Stimulated activated CD4-positive, alpha-beta T cell treated with anti-CD3 and anti-CD28 coated beads, Interleukin-1b, Interleukin-23, amount 100 ng/mL, for 1 hour (primary cell): ENCODE data around the gene HADH.
"Not testable (repeated sequence)": the region's sequence is repeated elsewhere in the genome, so short reads cannot be mapped to it uniquely, and the experiment has no call there.

ENCODE experiments used
- DNase-seq, 2 donors: peaks; one replicate each; pipeline ENCODE4 v3.0.0-alpha.2; 2020; ENCODE audit warnings: low read depth in 2 of 2

HADH gene

DNA sequence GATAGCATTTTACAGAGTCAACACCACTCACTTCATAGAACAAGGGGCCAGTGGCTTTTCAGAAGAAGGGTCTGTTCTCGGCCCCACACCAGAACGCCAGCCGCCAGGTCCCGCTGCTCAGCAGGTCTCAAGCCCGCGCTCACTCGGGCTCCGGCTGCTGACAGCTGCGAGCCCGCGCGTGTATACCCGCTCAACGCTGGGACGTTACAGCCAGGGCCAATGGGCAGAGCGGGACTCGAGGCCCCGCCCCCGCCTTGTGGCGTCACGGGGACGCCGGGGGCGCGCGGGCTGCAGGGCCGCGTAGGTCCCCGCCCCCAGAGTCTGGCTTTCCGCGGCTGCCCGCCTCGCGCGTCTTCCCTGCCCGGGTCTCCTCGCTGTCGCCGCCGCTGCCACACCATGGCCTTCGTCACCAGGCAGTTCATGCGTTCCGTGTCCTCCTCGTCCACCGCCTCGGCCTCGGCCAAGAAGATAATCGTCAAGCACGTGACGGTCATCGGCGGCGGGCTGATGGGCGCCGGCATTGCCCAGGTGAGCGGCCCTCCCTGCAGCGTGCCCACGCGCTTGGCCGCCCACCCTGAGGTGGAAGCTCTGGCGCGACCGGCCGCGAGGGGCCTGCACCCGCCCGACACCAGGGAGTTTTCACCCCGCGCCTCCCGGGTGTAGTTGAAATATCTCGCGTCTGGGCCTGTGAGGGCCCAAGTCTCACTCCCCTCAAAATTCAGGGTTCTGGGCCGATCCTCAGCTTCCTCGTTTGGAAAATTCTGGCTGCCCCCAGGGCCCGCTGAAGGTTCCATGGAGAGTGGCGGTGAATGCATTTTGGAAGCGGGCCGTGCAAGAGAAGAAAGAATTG, at the start of gene HADH:
TSS of gene HADH (plus strand) at position 353 of the 850 bp plus-strand sequence. CDS start at position 397, 44 bp downstream.
- peak; percentile 82 to 92 for DNase-seq

DNA sequence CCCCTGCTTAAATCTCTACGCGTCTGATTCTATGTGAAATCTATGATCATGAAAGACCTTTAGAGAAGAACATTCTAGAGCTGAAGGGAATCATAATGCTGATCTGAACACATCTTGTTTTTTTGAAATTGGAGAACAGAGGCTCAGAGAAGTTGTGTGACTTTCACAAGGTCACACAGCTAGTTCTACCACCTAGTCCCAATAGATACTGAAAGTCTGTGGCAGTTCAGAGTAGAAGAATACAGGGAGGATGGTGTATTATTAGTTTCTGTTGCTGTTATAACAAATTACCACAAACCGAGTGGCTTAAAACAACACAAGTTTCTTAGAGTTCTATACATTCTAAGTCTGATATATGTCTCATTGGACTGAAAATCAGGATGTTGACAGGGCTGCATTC, 43.9 kb upstream of the HADH start:
- no peak for DNase-seq

DNA sequence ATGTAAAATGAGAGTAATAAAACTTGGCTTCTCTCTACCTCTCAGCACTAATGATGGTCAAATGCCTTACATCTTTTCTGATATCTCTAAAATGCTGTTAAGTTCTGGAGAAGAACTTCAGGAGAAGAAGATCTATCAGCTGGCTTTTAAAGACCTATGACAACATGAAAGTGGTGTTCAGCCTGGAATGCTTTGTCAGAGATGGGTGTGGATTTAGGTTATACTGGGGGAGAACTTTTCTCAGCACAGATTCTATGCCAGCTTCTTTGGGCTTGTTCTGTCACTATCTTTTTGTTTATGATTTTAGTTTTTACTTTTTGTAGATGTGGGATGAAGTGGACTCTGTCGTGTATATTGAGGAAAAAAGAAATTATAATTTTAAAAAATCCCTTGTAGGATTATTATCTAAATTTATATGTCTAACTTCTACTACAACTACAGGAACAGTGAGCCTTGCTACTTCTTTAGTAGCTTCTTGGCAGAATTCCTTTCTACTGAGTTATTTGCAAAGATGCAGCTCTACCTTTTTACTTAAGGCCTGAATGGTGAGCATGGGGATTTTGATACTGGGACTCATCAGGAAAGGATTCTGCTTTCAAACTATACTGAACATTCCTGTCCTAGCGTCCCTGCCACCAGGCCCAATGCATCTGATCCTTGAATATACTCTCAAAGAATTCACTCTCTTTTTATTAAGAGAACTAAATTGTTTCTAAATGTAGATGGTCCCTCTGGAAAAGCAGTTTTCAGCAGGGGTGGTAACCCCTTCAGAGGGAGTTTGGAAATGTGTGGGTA, 38.7 kb upstream of the HADH start:
- no peak for DNase-seq

DNA sequence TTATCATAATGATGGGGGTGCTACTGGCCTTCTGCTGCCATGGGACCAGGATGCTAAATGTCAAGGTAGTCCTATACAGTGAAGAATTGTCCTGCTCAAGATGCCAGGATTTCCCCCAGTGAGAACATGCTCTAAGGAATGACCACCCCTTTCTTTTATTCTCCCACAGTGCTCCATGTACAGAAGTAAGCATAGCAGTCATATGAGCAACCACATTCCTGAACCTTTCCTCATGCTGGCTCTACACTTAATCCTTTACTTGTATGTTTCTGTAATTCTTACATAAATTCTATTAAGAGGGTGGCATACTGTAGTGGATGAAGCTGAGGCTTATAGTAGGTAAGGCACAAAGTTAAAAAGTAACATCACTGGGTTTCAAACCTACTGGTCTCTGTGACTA, 38.1 kb upstream of the HADH start:
- DNase-seq: no peak

DNA sequence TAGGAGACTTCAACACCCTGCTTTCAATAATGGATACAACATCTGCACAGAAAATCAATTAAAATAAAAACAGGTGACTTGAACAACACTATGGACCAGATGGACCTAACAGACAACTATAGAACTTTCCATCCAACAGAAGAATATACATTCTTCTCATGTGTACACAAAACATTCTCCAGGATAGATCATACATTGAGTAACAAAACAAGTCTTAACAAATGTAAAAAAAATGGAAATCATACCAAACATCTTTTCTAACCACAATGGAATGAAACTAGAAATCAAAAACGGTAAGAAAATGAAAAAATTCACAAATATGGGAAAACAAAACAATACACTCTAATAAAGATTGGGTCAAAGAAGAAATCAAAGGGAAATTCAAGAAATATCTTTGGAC, 33.7 kb upstream of the HADH start:
- DNase-seq: no peak

DNA sequence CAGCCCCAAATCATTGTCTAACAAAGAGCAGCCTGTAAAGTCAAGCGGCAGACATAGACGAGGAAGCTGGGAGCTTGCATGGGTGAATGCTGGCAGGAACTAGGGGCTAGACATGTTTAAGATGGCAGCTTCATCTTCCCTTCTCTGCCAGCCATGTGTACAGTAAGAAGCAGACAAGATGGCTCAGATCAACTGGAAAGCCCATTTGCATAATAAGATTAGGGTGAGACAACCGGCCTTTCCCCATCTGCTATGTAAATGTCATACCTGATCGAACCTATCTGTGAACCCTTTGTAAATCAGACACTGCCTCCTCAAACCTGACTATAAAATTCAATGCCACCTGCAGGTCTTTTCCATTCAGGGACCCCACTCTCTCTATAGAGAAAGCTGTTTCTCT, 22.8 kb upstream of the HADH start:
- no peak for DNase-seq

DNA sequence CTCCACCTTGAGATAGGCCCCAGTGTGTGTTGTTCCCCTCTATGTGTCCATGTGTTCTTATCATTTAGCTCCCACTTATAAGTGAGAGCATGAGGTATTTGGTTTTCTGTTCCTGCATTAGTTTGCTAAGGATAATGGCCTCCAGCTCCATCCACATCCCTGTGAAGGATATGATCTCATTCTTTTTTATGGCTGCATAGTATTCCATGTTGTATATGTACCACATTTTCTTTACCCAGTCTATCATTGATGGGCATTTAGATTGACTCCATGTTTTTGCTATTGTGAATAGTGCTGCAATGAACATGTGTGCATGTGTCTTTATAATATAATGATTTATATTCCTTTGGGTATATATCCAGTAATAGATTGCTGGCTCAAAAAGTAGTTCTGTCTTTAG, 22.2 kb upstream of the HADH start:
- DNase-seq: not testable (repeated sequence)

DNA sequence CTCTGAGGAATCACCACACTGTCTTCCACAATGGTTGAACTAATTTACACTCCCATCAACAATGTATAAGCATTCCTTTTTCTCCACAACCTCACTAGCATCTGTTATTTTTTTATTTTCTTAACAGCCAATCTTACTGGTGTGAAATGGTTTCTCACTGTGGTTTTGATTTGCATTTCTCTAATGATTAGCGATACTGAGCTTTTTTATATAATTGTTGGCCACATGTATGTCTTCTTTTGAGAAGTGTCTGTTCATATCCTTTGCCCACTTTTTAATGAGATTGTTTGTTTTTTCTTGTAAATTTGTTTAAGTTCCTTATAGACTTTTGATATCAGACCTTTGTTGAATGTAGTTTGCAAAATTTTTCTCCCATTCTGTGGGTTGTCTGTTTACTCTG, 21.8 kb upstream of the HADH start:
- not testable (repeated sequence) for DNase-seq

DNA sequence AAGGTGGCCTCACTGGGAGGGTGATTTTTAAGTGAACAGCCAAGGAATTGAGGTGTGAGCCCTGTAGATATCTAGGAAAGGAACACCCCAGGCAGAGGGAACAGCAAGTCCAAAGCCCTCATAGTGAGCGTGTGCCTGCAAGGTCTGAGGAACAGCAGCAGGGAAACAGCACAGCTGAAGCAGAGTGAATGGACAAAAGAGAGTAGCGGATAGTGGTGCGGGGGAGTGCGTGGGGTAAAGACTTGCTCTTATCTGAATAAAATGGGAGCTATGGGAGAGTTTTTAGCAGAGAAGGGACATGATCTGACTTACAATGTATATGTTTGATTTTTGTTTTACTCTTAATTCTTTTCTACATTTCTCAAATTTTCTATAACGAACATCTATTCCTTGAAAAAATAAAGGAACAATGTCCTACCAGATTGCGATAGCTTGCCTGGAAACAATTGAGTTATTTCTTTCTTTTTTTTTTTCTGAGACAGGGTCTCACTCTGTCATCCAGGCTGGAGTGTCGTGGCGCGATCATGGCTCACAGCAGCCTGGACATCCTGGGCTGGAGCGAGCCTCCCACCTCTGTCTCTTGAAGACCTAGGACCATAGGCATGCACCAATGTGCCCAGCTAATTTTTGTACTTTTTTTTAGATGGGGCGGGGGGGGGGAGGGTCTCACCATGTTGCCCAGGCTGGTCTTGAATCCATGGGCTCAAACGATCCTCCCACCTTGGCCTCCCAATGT, 19.5 kb upstream of the HADH start:
- no peak for DNase-seq

DNA sequence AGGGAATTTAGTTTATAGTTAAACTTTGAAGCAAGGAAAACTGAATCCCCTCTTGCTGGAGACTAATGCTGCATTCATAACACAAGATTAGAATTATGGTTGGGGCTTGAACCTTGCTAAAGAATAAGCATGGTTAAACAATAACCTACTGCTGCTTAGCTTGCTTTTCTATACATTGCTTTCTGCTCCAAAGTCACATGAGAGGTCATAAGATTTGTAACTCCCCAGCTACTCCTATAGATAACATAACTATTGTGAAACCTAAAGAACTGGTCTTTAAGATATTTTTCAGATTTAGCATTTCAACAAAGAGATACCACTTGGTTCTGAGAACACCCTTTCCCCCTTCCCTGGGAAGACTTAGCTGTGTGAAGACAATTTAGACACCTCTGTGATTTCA, 17.1 kb upstream of the HADH start:
- no peak for DNase-seq

DNA sequence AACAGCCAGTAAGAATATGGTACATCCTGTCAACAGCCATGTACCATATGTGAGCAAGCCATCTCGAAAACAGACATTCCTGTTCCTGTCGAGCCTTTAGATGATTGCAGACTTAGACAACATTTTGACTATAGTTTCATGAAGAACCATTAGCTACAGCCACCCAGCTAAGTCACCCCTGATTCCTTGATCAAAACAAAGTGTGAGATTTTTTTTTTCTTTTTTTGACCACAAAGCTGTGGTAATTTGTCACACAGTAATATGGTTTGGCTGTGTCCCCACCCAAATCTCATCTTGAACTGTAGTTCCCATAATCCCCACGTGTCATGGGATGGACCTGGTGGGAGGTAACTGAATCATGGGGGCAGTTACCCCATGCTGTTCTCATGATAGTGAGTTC, 15.2 kb upstream of the HADH start:
- no peak for DNase-seq

DNA sequence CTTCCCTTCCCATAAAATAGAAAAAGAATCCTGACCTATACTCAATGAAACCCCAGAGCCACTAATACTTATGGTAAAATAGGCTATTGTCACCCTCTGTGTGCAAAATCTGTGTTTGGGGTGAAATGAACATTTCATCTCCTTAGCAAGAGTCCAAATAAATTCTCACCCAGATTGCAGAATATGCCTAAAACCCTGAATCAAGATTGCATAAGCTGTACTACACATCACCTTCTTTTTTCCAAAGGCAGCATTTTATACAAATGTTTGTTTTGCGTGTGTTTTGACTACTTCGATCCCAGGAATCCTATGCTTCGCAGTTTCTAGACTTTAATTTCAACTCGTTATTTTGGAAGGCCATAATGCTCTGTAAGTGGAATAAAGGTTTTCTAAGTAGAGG, 12.2 kb upstream of the HADH start:
- no peak for DNase-seq

DNA sequence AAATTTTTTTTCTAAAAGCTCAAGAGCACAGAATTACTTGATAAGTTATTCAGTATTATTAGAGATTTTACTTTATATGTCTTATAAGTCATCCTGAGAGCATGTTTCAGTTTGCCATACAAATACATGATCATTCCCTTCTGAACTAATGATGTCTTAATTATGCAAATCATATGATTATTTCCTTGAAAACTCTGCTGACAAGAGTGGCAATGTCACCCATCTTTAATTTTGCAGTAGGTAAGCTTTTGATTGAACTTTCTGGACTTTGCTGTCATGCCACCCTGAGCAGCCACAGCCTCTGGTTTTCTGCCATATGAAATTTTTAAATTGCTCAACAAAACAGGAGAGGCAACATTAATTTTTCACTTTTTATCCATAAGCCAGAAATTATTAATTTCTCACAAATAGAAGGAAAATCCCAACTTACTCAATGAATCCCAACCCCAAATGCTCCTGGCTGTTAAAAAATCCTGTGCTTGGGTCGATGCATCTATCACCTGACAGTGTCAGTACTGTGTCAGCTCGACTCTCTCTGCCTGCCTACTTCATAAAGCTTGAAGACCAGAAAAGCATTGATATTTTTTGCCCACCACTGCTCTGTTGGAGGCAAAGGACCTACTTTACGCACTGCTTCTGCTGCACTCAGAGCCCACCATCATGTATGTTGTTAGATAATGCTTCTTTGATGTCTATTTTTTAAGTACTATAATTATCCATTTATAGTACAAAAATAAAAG, 11.6 kb upstream of the HADH start:
- no peak for DNase-seq

DNA sequence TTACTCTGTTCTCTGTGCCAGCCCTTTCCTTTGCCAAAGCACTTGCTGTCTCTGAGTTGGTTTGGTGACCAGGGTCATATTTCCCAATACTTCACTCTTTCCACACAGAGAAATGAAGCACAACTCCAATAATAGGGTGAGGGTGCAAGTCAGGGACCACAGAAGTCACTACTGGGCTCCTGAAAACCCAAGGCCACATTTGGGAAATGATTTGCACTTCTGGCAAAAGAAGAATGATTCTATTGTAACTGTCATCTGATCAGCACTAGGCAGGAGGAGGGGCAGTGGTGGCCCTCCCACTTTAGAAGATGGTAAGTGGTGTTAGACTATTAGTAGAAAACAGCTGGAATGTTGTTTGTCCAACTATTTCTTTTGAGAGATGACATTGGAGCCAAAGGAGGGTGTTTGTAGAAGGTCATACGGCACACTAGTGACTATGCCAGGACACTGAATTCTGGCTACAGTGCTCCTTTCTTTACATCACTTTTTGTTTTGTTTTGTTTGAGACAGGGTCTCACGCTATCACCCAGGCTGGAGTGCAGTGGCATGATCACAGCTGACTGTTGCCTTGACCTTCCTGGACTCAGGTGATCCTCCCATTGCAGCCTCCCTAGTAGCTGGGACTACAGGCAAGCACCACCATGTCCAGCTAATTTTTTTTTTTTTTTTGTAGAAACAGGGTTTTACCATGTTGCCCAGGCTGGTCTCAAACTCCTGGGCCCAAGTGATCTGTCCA, 10.8 kb upstream of the HADH start:
- DNase-seq: no peak

DNA sequence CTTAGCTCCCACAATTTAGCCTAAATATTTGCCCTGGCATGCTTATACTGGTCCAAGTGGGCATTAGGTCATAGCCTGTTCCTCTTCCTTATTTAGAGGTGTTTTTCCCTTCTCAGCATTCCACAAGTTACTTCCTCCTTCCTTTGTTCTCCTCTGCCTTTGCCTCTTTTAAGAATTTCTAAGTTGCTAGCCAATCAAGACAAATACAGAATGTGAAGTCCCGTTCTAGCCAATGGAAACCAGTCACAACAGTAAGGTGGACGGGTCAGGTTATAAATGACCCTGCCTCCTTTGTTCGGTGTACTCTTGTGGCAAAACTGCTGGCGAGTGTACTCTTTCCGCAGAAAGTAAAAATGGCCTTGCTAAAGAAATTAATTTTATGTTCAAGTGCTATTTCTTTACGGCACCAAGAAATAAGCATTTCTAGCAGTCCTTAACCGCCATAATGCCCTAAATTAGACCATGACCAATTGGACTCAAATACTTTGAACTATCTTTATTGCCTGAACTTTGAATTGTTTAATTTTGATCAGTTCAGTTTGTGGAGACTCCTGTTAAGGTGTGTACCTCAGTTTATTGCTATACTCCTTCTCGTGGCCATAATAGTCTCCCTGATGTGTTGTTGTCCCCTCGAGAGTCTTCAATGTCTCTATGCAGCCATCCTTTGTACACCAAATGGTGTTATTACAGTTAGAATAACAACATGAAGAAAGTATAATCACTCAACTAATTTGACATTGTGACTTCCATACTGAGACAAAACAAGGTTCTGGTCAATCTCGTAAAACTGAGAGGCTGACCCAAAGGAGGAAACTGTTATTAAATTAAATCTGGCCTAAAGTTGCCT, 1.6 kb upstream of the HADH start:
- DNase-seq: no peak

DNA sequence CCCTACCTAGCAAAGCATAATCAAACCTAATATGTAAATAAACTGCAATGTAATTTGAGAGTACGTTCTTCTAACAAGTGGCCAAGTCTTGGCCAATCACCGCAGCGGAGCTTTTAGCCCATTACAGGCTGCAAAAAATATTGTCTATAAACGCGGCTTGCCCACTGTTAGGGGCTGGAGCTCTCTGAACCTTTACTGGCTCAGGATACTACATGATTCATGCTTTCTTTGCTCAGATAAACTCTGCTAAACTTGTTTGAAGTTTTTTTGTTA, 990 bp upstream of the HADH start:
- no peak for DNase-seq

DNA sequence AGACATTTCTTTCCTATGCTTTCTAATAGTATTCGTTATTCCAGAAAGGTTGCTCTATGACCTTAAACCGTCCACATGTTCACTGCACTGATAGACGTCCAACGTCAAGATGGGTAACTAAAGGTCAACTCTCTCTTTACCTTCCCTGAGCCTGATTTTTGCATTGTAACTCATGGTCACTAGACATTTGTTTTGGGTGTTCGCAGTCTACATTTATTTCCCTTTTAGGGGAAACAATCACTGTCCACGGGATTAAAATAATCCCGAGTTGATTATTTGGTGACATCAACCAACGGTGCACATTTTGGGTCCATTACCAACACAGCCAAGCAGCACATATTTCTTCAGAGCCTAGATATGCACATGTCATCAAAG, 540 bp upstream of the HADH start:
- DNase-seq: no peak

DNA sequence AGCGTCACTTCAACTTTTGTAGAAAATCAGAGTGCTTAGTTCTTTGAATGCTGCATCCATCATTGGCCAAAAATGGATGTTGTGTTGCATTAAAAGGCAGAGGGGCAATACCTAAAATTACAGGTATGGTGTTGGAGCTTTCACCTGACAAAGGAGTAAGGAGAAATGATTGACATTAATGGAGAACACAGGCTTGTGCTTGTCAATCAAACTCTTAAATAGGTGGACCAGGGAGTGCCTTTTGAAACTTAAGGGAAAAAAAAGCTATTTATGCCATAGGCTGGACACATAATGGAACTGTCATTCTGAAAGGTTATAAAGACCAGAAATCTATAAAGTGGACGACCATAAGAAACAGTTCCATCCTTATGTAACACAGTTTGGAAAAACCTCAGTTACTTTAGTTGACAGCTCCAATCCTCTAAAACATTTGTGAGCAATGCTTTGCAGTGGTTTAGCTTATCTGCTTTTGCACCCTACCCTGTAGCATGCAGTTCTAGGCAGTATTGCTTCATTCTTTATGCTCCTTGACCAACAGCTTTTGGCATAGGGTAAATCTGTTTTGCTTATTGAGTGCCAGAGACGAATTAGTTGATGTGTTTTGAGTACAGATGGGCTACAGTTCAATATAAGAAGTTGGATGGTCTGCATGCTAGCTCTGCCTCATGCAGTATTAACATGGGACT, 2.4 kb downstream of the HADH start:
- no peak for DNase-seq

DNA sequence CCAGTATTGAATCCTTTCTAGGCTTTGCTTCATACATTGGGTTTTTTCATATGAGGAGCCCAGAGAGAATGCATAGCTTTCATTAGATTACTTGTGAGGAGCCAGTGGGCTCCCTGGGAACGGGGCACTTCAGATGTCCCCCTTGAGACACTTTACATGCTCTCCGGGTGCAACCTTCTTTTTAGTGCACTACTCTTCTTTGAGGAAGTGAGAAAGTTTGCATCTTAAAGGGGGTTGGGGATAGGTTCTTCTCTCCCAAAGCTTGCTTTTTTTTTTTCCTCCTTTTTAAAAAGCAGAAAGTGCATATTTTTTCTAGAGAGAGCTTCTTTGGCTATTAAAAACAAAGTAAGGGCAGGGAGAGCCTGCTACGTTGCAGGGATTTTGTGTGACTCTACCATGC, 4.3 kb downstream of the HADH start:
- no peak for DNase-seq

DNA sequence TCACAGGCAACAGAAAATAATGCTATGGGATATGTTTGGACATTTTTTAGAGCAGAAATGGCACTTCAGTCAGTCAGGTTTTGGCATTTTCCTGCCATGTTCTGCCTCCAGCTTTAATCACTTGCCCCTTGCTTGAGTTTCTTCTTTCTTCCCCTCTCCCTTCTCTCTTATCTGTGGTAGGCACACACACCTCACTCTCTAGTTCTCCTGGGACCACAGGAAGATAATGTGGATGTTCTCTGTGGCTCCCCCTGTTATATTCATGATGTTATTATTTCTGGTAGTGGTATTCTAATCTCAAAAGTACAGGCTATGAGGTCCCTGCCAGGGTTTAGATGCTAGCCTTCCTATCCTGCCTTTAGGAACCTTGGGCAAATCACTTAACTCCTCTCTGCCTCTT, 5.2 kb downstream of the HADH start:
- no peak for DNase-seq
